ENCODE measurements around the gene TENM4.

TENM4 gene

DNA sequence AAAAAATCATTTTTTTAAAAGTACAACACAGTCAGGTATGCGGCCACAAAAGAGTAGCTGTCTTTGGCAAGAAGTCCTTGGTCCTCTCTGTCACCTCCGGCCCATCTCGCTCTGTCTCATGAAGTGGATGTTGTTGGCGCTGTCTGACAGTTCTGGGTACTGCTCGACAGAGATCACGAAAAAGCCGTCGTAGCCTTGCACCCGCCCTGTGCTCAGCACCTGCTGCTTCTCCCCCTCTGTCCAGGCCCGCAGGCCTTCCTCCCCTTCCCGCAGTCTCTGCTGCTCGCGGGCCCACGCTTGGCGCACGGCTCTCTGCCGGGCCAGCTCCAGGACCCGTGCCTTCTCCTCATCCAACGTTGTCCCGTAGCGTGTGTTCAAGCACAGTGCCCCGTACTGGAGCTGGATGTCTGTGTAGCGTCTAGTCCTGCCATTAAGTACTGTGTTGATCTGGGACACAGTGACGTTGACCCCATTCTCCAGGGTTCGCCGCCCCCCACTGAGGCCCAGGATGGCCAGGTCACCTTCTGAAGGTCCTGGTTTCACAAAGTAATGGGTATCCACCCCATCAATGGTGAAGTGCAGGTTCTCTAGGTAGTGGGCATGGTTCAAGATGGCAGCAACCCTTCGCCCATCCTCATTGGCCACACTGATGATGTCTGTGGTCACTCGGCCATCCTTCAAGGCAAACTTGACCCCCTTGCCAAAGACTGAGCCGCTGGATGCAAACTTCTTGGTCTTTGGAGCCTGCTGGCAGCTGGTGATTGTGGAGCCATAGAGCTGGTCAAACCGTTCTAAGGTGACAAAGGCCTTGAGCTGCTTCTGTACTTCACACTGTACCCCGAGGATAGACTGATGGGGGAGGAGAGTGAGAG, 782.6 kb downstream of the TENM4 start:
- no peaks in the 10 kb centered on the region for H3K9me3 Mint-ChIP-seq
- peaks cover 9% of the 10 kb centered on the region for H3K4me1 Mint-ChIP-seq
- peaks cover 74% of the 10 kb centered on the region for H3K36me3 Mint-ChIP-seq (ENCODE audit: low read depth)
- H3K27ac Mint-ChIP-seq: no peak overlapping the region
- TF ChIP-seq, protein P1, sequence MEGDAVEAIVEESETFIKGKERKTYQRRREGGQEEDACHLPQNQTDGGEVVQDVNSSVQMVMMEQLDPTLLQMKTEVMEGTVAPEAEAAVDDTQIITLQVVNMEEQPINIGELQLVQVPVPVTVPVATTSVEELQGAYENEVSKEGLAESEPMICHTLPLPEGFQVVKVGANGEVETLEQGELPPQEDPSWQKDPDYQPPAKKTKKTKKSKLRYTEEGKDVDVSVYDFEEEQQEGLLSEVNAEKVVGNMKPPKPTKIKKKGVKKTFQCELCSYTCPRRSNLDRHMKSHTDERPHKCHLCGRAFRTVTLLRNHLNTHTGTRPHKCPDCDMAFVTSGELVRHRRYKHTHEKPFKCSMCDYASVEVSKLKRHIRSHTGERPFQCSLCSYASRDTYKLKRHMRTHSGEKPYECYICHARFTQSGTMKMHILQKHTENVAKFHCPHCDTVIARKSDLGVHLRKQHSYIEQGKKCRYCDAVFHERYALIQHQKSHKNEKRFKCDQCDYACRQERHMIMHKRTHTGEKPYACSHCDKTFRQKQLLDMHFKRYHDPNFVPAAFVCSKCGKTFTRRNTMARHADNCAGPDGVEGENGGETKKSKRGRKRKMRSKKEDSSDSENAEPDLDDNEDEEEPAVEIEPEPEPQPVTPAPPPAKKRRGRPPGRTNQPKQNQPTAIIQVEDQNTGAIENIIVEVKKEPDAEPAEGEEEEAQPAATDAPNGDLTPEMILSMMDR (IDR thresholded peaks at IDR 0.05): no peak
- peaks cover 4% of the 10 kb centered on the region for H3K27me3 Mint-ChIP-seq (ENCODE audit: low read depth, poor library complexity)
- no peak overlapping the region for H3K4me3 Mint-ChIP-seq
- DNase-seq: no peak

DNA sequence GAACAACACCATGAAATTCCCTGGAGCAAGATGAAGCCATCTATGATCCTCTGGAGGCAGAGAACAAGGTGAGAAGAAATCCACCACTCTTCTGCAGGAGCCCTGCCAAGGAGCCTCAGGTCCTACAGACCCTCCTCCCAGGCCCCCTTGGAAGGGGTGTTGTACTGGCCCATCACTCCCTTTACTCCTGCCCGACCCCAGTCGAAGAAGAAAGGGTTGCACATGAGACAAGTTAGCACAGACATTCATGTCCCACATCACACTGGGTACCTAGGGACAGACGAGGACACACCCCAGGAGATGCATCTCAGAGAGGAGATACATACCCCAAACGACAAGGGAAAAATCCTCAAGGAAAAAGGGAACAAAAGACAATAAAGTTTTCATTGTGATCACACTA, 783.4 kb downstream of the TENM4 start:
- Mint-ChIP-seq H3K4me3 (no peak overlapping the region), H3K27me3 (ENCODE audit: low read depth, poor library complexity) (peaks cover 4% of the 10 kb centered on the region), H3K4me1 (peaks cover 15% of the 10 kb centered on the region), H3K9me3 (no peaks in the 10 kb centered on the region), H3K36me3 (ENCODE audit: low read depth) (peaks cover 67% of the 10 kb centered on the region), H3K27ac (peak overlapping the region; percentile 69)
- DNase-seq: no peak
- TF ChIP-seq, protein P1 (IDR thresholded peaks at IDR 0.05): no peak

DNA sequence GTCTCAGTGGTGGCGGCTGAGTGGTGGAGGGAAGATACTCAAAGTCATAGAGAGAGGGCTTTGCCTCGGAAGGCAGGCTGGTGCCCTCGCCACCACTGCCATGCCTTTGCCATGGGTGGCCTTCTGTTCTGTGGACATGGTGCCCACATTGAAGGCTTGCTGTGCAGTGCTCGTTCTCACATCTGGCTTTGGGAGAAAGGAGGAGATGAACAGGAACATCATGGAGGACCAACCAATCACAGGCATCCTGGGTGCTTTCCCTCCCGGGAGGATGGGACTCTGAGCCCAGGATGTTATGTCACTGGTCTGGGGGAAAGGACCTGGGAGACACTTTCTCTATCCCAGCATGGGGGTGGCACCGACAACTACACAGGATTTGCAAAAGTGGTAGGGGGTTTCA, 783.8 kb downstream of the TENM4 start:
- Mint-ChIP-seq H3K9me3 (no peaks in the 10 kb centered on the region), H3K27me3 (ENCODE audit: low read depth, poor library complexity) (peaks cover 4% of the 10 kb centered on the region), H3K27ac (peak overlapping the region; percentile 54), H3K4me1 (peaks cover 19% of the 10 kb centered on the region), H3K4me3 (no peak overlapping the region), H3K36me3 (ENCODE audit: low read depth) (peaks cover 63% of the 10 kb centered on the region)
- no peak for DNase-seq
- TF ChIP-seq, protein P1 (IDR thresholded peaks at IDR 0.05): no peak

DNA sequence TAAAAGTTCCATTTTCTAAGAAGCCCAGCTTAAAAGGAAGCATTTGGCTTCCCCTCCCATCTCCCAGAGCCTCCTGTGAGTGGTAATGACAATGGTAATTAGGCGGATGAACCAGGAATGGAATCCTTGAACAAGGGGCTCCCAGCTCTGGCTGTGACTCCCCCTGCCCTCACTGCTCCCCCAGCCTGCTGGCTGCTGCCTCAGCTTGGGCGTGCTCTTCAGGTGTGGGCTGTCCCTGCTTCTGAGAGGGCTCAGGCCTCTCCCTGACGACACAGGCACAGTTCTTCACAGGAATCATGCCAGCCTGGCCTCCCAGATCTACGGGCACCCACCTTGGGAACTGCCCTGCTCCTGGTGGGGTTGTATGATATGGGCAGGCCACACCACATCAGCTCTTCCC, 784.5 kb downstream of the TENM4 start:
- Mint-ChIP-seq H3K27ac (peak overlapping the region; percentile 54), H3K9me3 (no peaks in the 10 kb centered on the region), H3K27me3 (ENCODE audit: low read depth, poor library complexity) (peaks cover 4% of the 10 kb centered on the region), H3K4me3 (no peak overlapping the region), H3K36me3 (ENCODE audit: low read depth) (peaks cover 57% of the 10 kb centered on the region), H3K4me1 (peaks cover 26% of the 10 kb centered on the region)
- TF ChIP-seq, protein P1 (IDR thresholded peaks at IDR 0.05): no peak
- no peak for DNase-seq

DNA sequence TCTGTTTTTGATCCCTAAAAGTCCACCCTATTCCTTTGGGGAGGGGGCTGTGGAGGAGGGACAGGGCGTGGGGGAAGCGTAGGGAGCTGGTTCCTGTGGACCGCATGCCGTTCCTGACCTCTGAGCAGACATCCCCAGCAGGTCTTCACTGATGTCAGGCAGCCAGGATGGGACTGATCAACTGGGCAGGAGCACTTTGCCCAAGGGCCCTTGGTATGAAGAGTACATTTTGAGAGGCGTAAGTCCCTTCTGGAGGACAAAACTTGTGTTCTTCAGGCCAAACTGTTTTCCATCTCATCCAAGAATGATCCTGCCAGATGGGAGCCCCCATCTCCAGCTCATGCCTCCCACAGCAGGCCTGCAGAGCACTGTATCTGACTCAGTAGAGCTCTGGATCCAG, 785.3 kb downstream of the TENM4 start:
- Mint-ChIP-seq H3K36me3 (ENCODE audit: low read depth) (peaks cover 49% of the 10 kb centered on the region), H3K27me3 (ENCODE audit: low read depth, poor library complexity) (peaks cover 4% of the 10 kb centered on the region), H3K27ac (no peak overlapping the region), H3K4me3 (no peak overlapping the region), H3K4me1 (peaks cover 34% of the 10 kb centered on the region), H3K9me3 (no peaks in the 10 kb centered on the region)
- TF ChIP-seq, protein P1 (IDR thresholded peaks at IDR 0.05): no peak
- DNase-seq: no peak

DNA sequence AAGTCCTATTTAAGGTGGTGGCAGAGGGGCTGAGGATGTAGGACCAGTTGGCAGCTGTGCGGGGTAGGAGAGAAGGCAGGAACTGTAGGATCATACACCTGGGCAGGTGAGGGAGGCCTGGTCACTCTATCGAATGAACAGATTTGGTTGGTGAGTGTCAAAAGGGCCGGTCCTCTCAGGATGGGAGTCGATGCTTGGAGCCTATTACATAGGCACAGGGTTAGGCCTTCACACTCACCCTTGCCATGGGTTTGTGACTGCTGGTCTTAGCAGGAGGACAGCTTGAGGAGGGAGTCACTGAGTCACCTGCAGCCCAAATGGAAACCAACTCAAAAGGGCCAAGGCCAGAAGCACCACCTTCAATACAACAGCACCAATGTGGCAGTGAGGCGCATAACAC, 786.0 kb downstream of the TENM4 start:
- Mint-ChIP-seq H3K36me3 (ENCODE audit: low read depth) (peaks cover 42% of the 10 kb centered on the region), H3K27ac (peak overlapping the region; percentile 77), H3K4me3 (no peak overlapping the region), H3K27me3 (ENCODE audit: low read depth, poor library complexity) (peaks cover 4% of the 10 kb centered on the region), H3K9me3 (no peaks in the 10 kb centered on the region), H3K4me1 (peaks cover 36% of the 10 kb centered on the region)
- TF ChIP-seq, protein P1 (IDR thresholded peaks at IDR 0.05): no peak
- DNase-seq: no peak

Data from nephron progenitor cell (in vitro differentiated cells).